Naive thymus-derived CD4-positive, alpha-beta T cell (primary cell): ENCODE data around the gene APOBEC3H. TPM values are rescaled to one million over a fixed set of nuclear protein-coding genes. Genes with fewer than 3 reads are reported as not detected.

Experiments
- ATAC-seq: fragments of 150-1000 bp; cut with Tn5 transposase; 2 replicates; pipeline ENCODE4 v1.10.0; 2021; ENCODE audit warnings: mild to moderate bottlenecking, moderate library complexity
- CTCF ChIA-PET: fragments of 350-600 bp; sonication (Branson Sonifier 250); formaldehyde crosslinking; loops from one replicate; lab custom pipeline; 2021; ENCODE audit warnings: antibody characterized with exemption; lab: Charles Lee
- POLR2A ChIA-PET: fragments of 350-600 bp; sonication (Branson Sonifier 250); formaldehyde crosslinking; loops from one replicate; lab custom pipeline; 2021; ENCODE audit warnings: antibody characterized with exemption, inconsistent platforms; lab: Charles Lee
- DNase-seq, 9 donors: peaks; one replicate each; pipeline versions ENCODE4 v3.0.0 to v3.0.0-alpha.2; 2020 to 2022; ENCODE audit warnings: mixed read lengths in 1 of 9
- H3K27ac ChIP-seq: one replicate; pipeline ENCODE4 v1.7.0; 2013; ENCODE audit warnings: mild to moderate bottlenecking, low read depth, low read length, moderate library complexity
- H3K27me3 ChIP-seq, 2 donors: one replicate each; pipeline ENCODE4 v1.7.0; 2013; ENCODE audit warnings: low read length in 2 of 2, mild to moderate bottlenecking in 2 of 2, moderate library complexity in 2 of 2; ENCODE audit not compliant: control insufficient read depth in 2 of 2, insufficient read depth in 2 of 2
- H3K36me3 ChIP-seq, 3 experiments: 1 replicate in 2 of 3; 2 replicates in 1 of 3; pipeline ENCODE4 v1.7.0; 2013; ENCODE audit warnings: low read length in 3 of 3, mild to moderate bottlenecking in 3 of 3, moderate library complexity in 1 of 3; ENCODE audit not compliant: insufficient read depth in 3 of 3, control insufficient read depth in 2 of 3
- H3K4me1 ChIP-seq, 2 donors: one replicate each; pipeline ENCODE4 v1.7.0; 2013; ENCODE audit warnings: low read length in 2 of 2, mild to moderate bottlenecking in 2 of 2, moderate library complexity in 1 of 2; ENCODE audit not compliant: control insufficient read depth in 2 of 2, insufficient read depth in 2 of 2
- H3K4me3 ChIP-seq: 2 replicates; pipeline ENCODE4 v1.7.0; 2013; ENCODE audit warnings: mild to moderate bottlenecking, low read length
- H3K9me3 ChIP-seq, 3 experiments: 1 replicate in 2 of 3; 2 replicates in 1 of 3; pipeline ENCODE4 v1.7.0; 2013; ENCODE audit warnings: low read length in 3 of 3; ENCODE audit not compliant: control insufficient read depth in 2 of 3
- H3K27ac Mint-ChIP-seq, 9 donors: one replicate each; pipeline ENCODE4 v1.8.0; 2020 to 2022; ENCODE audit warnings: mixed read lengths in 9 of 9, mild to moderate bottlenecking in 8 of 9, moderate library complexity in 5 of 9, inconsistent platforms in 2 of 9
- H3K27me3 Mint-ChIP-seq, 5 donors: one replicate each; pipeline ENCODE4 v1.8.0; 2021 to 2022; ENCODE audit warnings: mixed read lengths in 5 of 5, mild to moderate bottlenecking in 1 of 5
- H3K36me3 Mint-ChIP-seq, 5 donors: one replicate each; pipeline ENCODE4 v1.8.0; 2020 to 2022; ENCODE audit warnings: mixed read lengths in 5 of 5, mild to moderate bottlenecking in 3 of 5, inconsistent platforms in 1 of 5
- H3K4me1 Mint-ChIP-seq, 7 donors: one replicate each; pipeline ENCODE4 v1.8.0; 2020 to 2022; ENCODE audit warnings: mixed read lengths in 7 of 7, mild to moderate bottlenecking in 3 of 7, inconsistent platforms in 1 of 7
- H3K4me3 Mint-ChIP-seq, 10 donors: one replicate each; pipeline ENCODE4 v1.8.0; 2020 to 2022; ENCODE audit warnings: mild to moderate bottlenecking in 10 of 10, mixed read lengths in 10 of 10, moderate library complexity in 6 of 10, inconsistent platforms in 2 of 10
- H3K9me3 Mint-ChIP-seq, 11 donors: one replicate each; pipeline ENCODE4 v1.8.0; 2020 to 2022; ENCODE audit warnings: mixed read lengths in 11 of 11, mild to moderate bottlenecking in 4 of 11, inconsistent platforms in 1 of 11, moderate library complexity in 1 of 11
- intact Hi-C, 2 donors: fragments of 100-400 bp; cut with micrococcal nuclease; formaldehyde crosslinking; loops; one replicate each; pipeline ENCODE4 v1.15.1; 2023
- polyA plus RNA-seq, 2 donors: library from polyadenylated mRNA; unstranded; fragments of 300-500 nt; fragmentation: Illumina TruSeq; gene quantifications; one replicate each; pipeline ENCODE4 v1.2.3, GENCODE V29; 2021
- total RNA-seq, 6 experiments: library from RNA in 5 of 6; stranded (reverse) in 5 of 6; gene quantifications; 1 replicate in 5 of 6; 2 replicates in 1 of 6; pipeline ENCODE4 v1.2.3 and lab custom pipeline; 2021 to 2026

Gene APOBEC3H
- total and polyA plus RNA-seq, 7 experiments from 2014 or later = 0.29 to 31.3 (median 1.5) TPM; not detected in 3

GRCh38 chr22:39122772-39123470, 25.9 kb downstream of the APOBEC3H start:
- H3K27ac Mint-ChIP-seq = no peak overlapping the region
- peaks cover 2 to 15% (median 9%) of the 10 kb centered on the region in 7 donors for H3K4me1 Mint-ChIP-seq
- H3K36me3 Mint-ChIP-seq = no peaks in the 10 kb centered on the region
- ChIA-PET CTCF (interaction anchor here (0.7 to 2.7 kb wide), 3 partner anchors 56 to 120 kb away, joined by 3 to 6 read pairs (median 3); no protein-coding TSS in a partner anchor), POLR2A (interaction anchor here (1.1 kb wide), 1 partner anchor 371 kb away, joined by 3 read pairs; no protein-coding TSS in a partner anchor)
- H3K9me3 ChIP-seq = no peaks in the 10 kb centered on the region
- DNase-seq = no peak
- no peaks in the 10 kb centered on the region for H3K27me3 Mint-ChIP-seq
- no peak for ATAC-seq
- H3K4me1 ChIP-seq = peaks cover 2 to 8% of the 10 kb centered on the region in 2 donors
- peaks cover 0 to 2% (median 0%) of the 10 kb centered on the region in 11 donors for H3K9me3 Mint-ChIP-seq
- H3K27ac ChIP-seq = no peak overlapping the region
- no peaks in the 10 kb centered on the region for H3K27me3 ChIP-seq
- no peak overlapping the region for H3K4me3 ChIP-seq
- no peaks in the 10 kb centered on the region for H3K36me3 ChIP-seq
- H3K4me3 Mint-ChIP-seq = no peak overlapping the region
- intact Hi-C loops = loop anchor here in 1 of 2 donors (1.0 kb wide), 2 partner anchors 116 to 253 kb away; no protein-coding TSS in a partner anchor

DNA sequence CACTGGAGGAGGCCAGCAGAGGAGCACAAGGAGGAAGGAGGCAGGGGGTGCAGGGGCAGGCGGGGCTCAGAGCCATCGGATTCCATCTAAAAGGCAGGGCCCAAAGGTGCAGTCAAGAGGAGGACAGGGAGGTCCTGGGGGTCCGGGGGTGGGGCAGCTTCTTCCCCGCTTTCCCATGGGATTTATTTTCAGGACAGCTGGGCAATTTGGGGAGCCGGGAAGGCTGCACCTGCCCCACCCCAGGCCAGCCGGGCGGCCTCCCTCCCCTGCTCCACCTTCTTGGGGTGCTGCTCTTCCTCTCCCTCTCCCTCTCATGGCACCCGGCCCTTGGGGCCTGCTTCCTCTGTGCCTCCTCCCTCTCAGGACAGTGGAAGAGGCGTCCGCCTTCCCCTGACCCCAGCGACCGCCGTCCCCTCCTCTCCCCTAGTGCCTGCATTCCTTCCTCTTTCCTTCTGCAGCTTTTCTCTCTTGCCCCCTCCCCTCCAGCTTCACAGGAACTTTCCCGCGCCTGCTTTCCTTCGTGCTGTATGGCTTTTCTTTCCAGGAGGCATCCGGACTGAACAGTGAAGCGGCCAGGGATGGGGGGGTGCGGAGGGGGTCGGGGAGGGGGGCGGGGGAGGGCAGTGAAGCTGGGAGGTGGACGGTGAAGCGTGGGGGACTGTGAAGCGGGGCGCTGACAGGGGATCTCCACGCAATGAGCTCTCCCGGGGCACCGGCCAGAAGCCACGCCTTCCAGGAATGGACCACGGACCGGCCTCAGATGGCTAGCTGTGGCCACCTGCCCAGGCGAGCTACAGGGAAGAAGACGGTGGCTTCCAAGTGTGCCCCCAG, 26.9 kb downstream of the APOBEC3H start:
- Histone ChIP-seq H3K36me3 (no peaks in the 10 kb centered on the region), H3K9me3 (no peaks in the 10 kb centered on the region), H3K4me3 (no peak overlapping the region), H3K27ac (no peak overlapping the region), H3K4me1 (no peaks in the 10 kb centered on the region), H3K27me3 (no peaks in the 10 kb centered on the region)
- Mint-ChIP-seq H3K9me3 (peaks cover 0 to 2% (median 0%) of the 10 kb centered on the region in 11 donors), H3K4me1 (peaks cover 0 to 13% (median 8%) of the 10 kb centered on the region in 7 donors), H3K27ac (no peak overlapping the region), H3K27me3 (no peaks in the 10 kb centered on the region), H3K4me3 (no peak overlapping the region), H3K36me3 (no peaks in the 10 kb centered on the region)
- ChIA-PET POLR2A (interaction anchor here (0.6 kb wide), 1 partner anchor 9 kb away, joined by 3 read pairs; no protein-coding TSS in a partner anchor), CTCF (interaction anchor here (0.7 to 2.7 kb wide), 3 partner anchors 116 to 192 kb away, joined by 3 to 6 read pairs (median 3); no protein-coding TSS in a partner anchor)
- peak; percentile 34 for ATAC-seq
- DNase-seq = no peak
- intact Hi-C loops = no loop called here

GRCh38 chr22:39125622-39126021, 28.6 kb downstream of the APOBEC3H start:
- POLR2A ChIA-PET = interaction anchor here (0.5 to 0.9 kb wide), 4 partner anchors 10 to 244 kb away, joined by 3 read pairs; no protein-coding TSS in a partner anchor
- Histone ChIP-seq H3K27ac (no peak overlapping the region), H3K36me3 (peaks cover 0 to 6% (median 0%) of the 10 kb centered on the region in 3 experiments), H3K27me3 (no peaks in the 10 kb centered on the region), H3K9me3 (no peaks in the 10 kb centered on the region), H3K4me1 (no peaks in the 10 kb centered on the region), H3K4me3 (no peak overlapping the region)
- no peak for ATAC-seq
- H3K36me3 Mint-ChIP-seq = peaks cover 0 to 5% (median 0%) of the 10 kb centered on the region in 5 donors
- H3K4me1 Mint-ChIP-seq = peaks cover 0 to 13% (median 8%) of the 10 kb centered on the region in 7 donors
- no peak overlapping the region for H3K4me3 Mint-ChIP-seq
- CTCF ChIA-PET = interaction anchor here (2.7 kb wide), 1 partner anchor 123 kb away, joined by 6 read pairs; no protein-coding TSS in a partner anchor
- H3K27ac Mint-ChIP-seq = no peak overlapping the region
- H3K27me3 Mint-ChIP-seq = no peaks in the 10 kb centered on the region
- intact Hi-C loops = no loop called here
- no peak for DNase-seq
- peaks cover 0 to 2% (median 0%) of the 10 kb centered on the region in 11 donors for H3K9me3 Mint-ChIP-seq

DNA sequence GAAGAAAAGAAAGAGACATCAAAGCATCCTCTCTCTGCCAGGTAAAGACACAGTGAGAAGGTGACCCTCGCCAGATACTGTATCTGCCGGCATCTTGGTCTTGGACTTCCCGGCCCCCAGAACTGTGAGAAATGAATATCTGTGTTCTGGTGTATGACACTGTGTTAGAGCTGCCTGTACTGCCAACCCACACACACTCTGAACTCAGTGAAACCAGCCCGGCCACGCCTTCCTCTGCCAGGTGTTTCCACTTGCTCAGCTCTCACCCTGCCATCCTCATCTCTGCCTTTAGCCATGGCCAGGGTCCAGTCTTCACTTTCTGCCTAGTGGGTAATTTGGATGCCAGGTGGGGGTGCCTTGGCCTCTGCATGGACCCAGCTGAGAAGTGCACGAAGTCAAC, 31.5 kb downstream of the APOBEC3H start:
- H3K9me3 ChIP-seq = no peaks in the 10 kb centered on the region
- H3K4me3 ChIP-seq = no peak overlapping the region
- no peaks in the 10 kb centered on the region for H3K4me1 ChIP-seq
- no peaks in the 10 kb centered on the region for H3K27me3 Mint-ChIP-seq
- DNase-seq (no peak), ATAC-seq (no peak)
- POLR2A ChIA-PET = interaction anchor here (1.3 kb wide), 1 partner anchor 21 kb away, joined by 3 read pairs; no protein-coding TSS in a partner anchor
- peak overlapping the region in 3 of 9 donors; percentile 21 to 67 (median 43) for H3K27ac Mint-ChIP-seq
- H3K9me3 Mint-ChIP-seq = peaks cover 0 to 2% (median 0%) of the 10 kb centered on the region in 11 donors
- H3K4me1 Mint-ChIP-seq = peaks cover 0 to 10% (median 0%) of the 10 kb centered on the region in 7 donors
- CTCF ChIA-PET = no interaction called here
- H3K36me3 ChIP-seq = peaks cover 0 to 35% (median 4%) of the 10 kb centered on the region in 3 experiments
- H3K4me3 Mint-ChIP-seq = no peak overlapping the region
- peaks cover 0 to 13% (median 3%) of the 10 kb centered on the region in 5 donors for H3K36me3 Mint-ChIP-seq
- intact Hi-C loops = no loop called here
- H3K27ac ChIP-seq = no peak overlapping the region
- H3K27me3 ChIP-seq = no peaks in the 10 kb centered on the region

DNA sequence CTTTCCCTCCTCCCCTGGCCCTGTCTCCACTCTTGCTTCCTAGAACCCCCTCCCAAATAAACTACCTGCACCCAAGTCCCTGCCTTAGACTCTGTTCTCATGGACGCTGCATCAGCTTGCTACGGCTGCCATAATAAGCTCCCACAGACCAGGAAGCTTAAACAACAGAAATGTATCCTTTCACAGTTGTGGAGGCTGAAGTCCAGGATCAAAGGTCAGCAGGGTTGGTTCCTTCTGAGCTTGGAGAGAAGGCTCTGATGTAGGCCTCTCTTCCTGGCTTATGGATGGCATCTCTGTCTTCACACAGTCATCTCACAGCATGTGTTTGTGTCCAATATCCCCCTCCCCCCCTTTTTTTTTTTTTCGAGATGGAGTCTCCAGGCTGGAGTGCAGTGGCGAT, 32.0 kb downstream of the APOBEC3H start:
- CTCF ChIA-PET = interaction anchor here (0.7 kb wide), 1 partner anchor 22 kb away, joined by 3 read pairs; no protein-coding TSS in a partner anchor

GRCh38 chr22:39129746-39130145, 32.7 kb downstream of the APOBEC3H start:
- ATAC-seq = no peak
- no peak overlapping the region for H3K27ac ChIP-seq
- no peaks in the 10 kb centered on the region for H3K27me3 Mint-ChIP-seq
- intact Hi-C loops = no loop called here
- ChIA-PET POLR2A (interaction anchor here (0.7 kb wide), 1 partner anchor 13 kb away, joined by 3 read pairs; no protein-coding TSS in a partner anchor), CTCF (interaction anchor here (0.7 kb wide), 1 partner anchor 21 kb away, joined by 3 read pairs; no protein-coding TSS in a partner anchor)
- H3K27ac Mint-ChIP-seq = peak overlapping the region in 1 of 9 donors; percentile 47
- H3K4me3 ChIP-seq = no peak overlapping the region
- peaks cover 0 to 13% (median 0%) of the 10 kb centered on the region in 7 donors for H3K4me1 Mint-ChIP-seq
- no peaks in the 10 kb centered on the region for H3K27me3 ChIP-seq
- no peak for DNase-seq
- H3K36me3 Mint-ChIP-seq = peaks cover 0 to 13% (median 3%) of the 10 kb centered on the region in 5 donors
- no peaks in the 10 kb centered on the region for H3K9me3 ChIP-seq
- H3K4me3 Mint-ChIP-seq = no peak overlapping the region
- H3K4me1 ChIP-seq = no peaks in the 10 kb centered on the region
- peaks cover 0 to 2% (median 0%) of the 10 kb centered on the region in 11 donors for H3K9me3 Mint-ChIP-seq
- peaks cover 0 to 45% (median 4%) of the 10 kb centered on the region in 3 experiments for H3K36me3 ChIP-seq

More for the DNA sequence above, 32.0 kb downstream of the APOBEC3H start:
- Histone ChIP-seq H3K9me3 (no peaks in the 10 kb centered on the region), H3K4me3 (no peak overlapping the region), H3K36me3 (peaks cover 0 to 41% (median 4%) of the 10 kb centered on the region in 3 experiments), H3K4me1 (no peaks in the 10 kb centered on the region), H3K27me3 (no peaks in the 10 kb centered on the region), H3K27ac (no peak overlapping the region)
- Mint-ChIP-seq H3K4me3 (no peak overlapping the region), H3K27ac (peak overlapping the region in 1 of 9 donors; percentile 73), H3K27me3 (no peaks in the 10 kb centered on the region), H3K4me1 (peaks cover 0 to 13% (median 0%) of the 10 kb centered on the region in 7 donors), H3K36me3 (peaks cover 0 to 13% (median 3%) of the 10 kb centered on the region in 5 donors), H3K9me3 (peaks cover 0 to 2% (median 0%) of the 10 kb centered on the region in 11 donors)
- no peak for ATAC-seq
- no peak for DNase-seq
- intact Hi-C loops = no loop called here
- POLR2A ChIA-PET = interaction anchor here (0.6 to 1.3 kb wide), 3 partner anchors 14 to 50 kb away, joined by 3 read pairs; no protein-coding TSS in a partner anchor
